Measurements from ENCODE around the gene N4BP2. TPM values are rescaled to one million over a fixed set of nuclear protein-coding genes. Genes with fewer than 3 reads are reported as not detected.
A peak's percentile ranks its signal among the peaks of the same experiment; 100 is the strongest.

The N4BP2 gene
- total and polyA plus RNA-seq, 2 donors from 2014 or later: 0.71 to 10.5 TPM

GRCh38 chr4:40190880-40191815, 134.5 kb downstream of the N4BP2 start:
- Histone ChIP-seq H3K36me3 (ENCODE audit: control insufficient read depth in 2 of 3, insufficient read depth in 3 of 3, low read length in 3 of 3) (no peaks in the 10 kb centered on the region), H3K9me3 (ENCODE audit: control insufficient read depth in 2 of 3, insufficient read depth in 1 of 3, low read length in 3 of 3) (no peaks in the 10 kb centered on the region), H3K27ac (ENCODE audit: low read depth in 2 of 2, low read length in 2 of 2) (no peak overlapping the region), H3K9ac (ENCODE audit: low read length in 3 of 3) (no peak overlapping the region), H3K4me1 (ENCODE audit: control insufficient read depth in 2 of 3, insufficient read depth in 2 of 3, low read depth in 1 of 3, low read length in 3 of 3) (no peaks in the 10 kb centered on the region), H3K27me3 (ENCODE audit: control insufficient read depth, insufficient read depth, low read length) (no peaks in the 10 kb centered on the region), H3K4me3 (ENCODE audit: low read length in 3 of 3) (no peak overlapping the region)
- DNase-seq (peak in 1 of 5 donors; percentile 23), FAIRE-seq (no peak)
- intact Hi-C loops (cut with DNase I): no loop called here
- no peak for TF ChIP-seq CTCF (IDR thresholded peaks at IDR 0.05; ENCODE audit: borderline replicate concordance, extremely low read depth, insufficient read depth)

- no peak overlapping the region for H3K27ac ChIP-seq (ENCODE audit: low read depth in 2 of 2, low read length in 2 of 2)
Observed at GRCh38 chr4:40192114-40193015, 135.7 kb downstream of the N4BP2 start.

GRCh38 chr4:40193016-40193571, 136.4 kb downstream of the N4BP2 start:
- no peaks in the 10 kb centered on the region for H3K36me3 ChIP-seq (ENCODE audit: control insufficient read depth in 2 of 3, insufficient read depth in 3 of 3, low read length in 3 of 3)
- no peak overlapping the region for H3K27ac ChIP-seq (ENCODE audit: low read depth in 2 of 2, low read length in 2 of 2)
- H3K4me1 ChIP-seq (ENCODE audit: control insufficient read depth in 2 of 3, insufficient read depth in 2 of 3, low read depth in 1 of 3, low read length in 3 of 3): no peaks in the 10 kb centered on the region
- no peaks in the 10 kb centered on the region for H3K9me3 ChIP-seq (ENCODE audit: control insufficient read depth in 2 of 3, insufficient read depth in 1 of 3, low read length in 3 of 3)
- no peak overlapping the region for H3K9ac ChIP-seq (ENCODE audit: low read length in 3 of 3)
- DNase-seq (no peak), FAIRE-seq (no peak)
- TF ChIP-seq CTCF (IDR thresholded peaks at IDR 0.05; ENCODE audit: borderline replicate concordance, extremely low read depth, insufficient read depth): no peak
- H3K27me3 ChIP-seq (ENCODE audit: control insufficient read depth, insufficient read depth, low read length): no peaks in the 10 kb centered on the region
- no peak overlapping the region for H3K4me3 ChIP-seq (ENCODE audit: low read length in 3 of 3)
- intact Hi-C loops (cut with DNase I): no loop called here

More at GRCh38 chr4:40192114-40193015, 135.7 kb downstream of the N4BP2 start:
- no peak overlapping the region for H3K9ac ChIP-seq (ENCODE audit: low read length in 3 of 3)
- H3K9me3 ChIP-seq (ENCODE audit: control insufficient read depth in 2 of 3, insufficient read depth in 1 of 3, low read length in 3 of 3): no peaks in the 10 kb centered on the region
- no peaks in the 10 kb centered on the region for H3K4me1 ChIP-seq (ENCODE audit: control insufficient read depth in 2 of 3, insufficient read depth in 2 of 3, low read depth in 1 of 3, low read length in 3 of 3)
- no peak overlapping the region for H3K4me3 ChIP-seq (ENCODE audit: low read length in 3 of 3)
- no peak for DNase-seq
- TF ChIP-seq CTCF (IDR thresholded peaks at IDR 0.05; ENCODE audit: borderline replicate concordance, extremely low read depth, insufficient read depth): no peak
- no peak for FAIRE-seq
- H3K27me3 ChIP-seq (ENCODE audit: control insufficient read depth, insufficient read depth, low read length): no peaks in the 10 kb centered on the region
- no peaks in the 10 kb centered on the region for H3K36me3 ChIP-seq (ENCODE audit: control insufficient read depth in 2 of 3, insufficient read depth in 3 of 3, low read length in 3 of 3)
- intact Hi-C loops (cut with DNase I): no loop called here
